NCI-H2227 treated with DMSO at 0.1 percent for 48 hours (cell line): Measurements from ENCODE around the gene CHD5.

Experiments
- DNase-seq: peaks from one replicate; lab custom pipeline; 2025; lab: John Stamatoyannopoulos, UW

The CHD5 gene

DNA sequence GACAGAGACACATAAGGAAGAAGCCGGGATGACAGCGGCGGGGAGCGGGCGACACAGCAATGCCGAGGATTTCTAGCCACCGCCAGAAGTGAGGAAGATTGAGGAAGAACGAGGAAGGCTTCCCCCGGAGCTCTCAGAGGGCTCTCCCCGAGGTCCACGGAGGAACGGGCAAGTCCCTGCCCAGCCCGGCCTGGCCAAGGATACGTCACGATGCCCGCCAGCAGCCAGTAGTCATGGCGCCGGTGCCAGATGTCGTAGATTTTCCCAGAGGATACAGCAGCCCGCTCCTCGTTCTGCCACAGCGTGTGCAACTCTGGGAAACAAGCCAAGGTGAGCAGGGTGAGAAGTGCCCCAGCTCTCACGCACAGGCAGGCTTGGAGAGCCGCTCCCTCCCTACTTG, 68.5 kb downstream of the CHD5 start:
- DNase-seq: no peak

DNA sequence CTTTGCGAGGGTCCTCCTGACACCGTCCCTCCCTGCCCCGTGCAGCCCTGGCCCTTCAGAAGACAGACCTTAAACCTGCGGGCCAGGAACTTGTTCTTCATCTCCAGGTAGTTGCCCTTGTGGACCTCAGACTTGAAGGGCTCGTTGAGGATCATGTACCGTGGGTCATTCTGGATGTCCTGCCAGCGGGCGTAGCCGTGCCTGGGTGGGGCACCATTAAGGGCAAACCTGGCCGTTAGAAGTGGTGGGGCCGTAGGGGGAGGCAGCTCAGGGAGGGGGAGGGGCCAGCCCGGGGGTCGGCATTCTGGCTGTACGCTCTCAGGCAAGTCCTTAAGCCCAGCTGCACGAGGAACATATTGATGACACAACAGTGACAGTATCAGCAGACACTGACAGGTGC, 69.8 kb downstream of the CHD5 start:
- DNase-seq: no peak

DNA sequence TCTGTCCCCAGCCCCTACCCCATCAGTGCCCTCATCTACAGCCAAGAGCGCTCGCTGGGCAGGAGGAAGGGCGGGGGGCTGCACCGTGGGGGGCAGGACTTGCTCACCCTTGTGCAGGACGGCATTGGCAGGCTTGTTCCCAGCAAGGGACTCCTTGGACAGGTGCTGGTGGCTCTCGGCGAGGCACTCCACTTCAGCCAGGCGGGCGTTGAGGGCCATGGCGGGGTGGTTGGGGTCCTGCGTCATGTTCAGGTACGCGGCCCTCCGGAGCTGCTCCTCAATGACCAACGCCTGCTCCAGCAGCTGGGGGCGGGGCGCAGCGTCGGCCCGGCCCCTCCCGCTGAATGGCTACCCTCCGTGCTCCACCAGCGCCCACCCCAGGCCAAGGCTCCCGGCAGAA, 70.4 kb downstream of the CHD5 start:
- DNase-seq: no peak

DNA sequence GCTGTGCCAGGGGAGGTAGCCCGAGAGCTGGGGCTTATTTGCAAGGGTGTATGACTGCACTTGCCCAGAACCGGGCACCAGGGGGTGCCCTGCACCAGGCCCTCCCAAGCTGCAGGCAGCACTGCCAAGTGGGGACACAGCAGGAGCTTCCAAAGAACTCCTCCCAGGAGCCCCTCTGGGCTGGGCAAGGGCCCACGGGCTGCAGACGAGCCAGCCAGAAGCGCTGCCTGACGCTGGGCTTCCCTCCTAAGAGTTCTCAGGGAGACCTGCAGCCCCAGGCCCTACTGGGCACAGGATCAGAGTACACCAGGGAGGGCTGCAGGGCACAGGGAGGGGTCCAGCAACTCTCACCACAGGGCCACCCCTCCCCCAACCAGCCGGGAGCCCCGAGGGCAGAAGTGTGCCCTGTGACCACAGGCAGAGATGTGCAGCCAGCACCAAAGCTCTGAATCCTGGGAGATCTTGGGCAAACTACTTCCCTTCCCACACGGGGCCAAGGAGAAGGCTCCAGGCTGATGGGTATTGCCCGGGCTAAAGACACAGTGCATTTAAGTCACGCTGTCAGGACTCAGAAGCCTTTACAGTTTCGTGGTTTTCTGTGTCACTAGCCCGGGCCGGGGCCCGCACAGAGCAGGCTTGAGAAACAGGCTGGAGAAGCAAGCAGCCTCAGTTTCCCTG, 71.0 kb downstream of the CHD5 start:
- no peak for DNase-seq

DNA sequence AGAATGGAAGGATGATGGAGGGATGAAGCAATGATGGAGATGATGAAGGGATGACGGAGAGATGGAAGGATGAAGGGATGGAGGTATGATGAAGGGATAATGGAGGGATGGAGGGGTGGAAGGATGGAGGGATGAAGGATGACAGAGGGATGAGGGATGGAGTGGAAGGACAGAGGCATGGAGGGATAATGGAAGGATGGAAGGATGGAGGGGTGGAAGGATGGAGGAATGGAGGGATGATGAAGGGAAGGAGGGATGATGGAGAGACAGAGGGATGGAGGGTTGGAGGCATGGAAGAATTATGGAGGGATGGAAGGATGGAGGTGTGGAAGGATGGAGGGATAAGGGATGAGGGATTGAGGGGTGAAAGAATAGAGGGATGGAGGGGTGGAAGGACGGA, 71.6 kb downstream of the CHD5 start:
- no peak for DNase-seq

DNA sequence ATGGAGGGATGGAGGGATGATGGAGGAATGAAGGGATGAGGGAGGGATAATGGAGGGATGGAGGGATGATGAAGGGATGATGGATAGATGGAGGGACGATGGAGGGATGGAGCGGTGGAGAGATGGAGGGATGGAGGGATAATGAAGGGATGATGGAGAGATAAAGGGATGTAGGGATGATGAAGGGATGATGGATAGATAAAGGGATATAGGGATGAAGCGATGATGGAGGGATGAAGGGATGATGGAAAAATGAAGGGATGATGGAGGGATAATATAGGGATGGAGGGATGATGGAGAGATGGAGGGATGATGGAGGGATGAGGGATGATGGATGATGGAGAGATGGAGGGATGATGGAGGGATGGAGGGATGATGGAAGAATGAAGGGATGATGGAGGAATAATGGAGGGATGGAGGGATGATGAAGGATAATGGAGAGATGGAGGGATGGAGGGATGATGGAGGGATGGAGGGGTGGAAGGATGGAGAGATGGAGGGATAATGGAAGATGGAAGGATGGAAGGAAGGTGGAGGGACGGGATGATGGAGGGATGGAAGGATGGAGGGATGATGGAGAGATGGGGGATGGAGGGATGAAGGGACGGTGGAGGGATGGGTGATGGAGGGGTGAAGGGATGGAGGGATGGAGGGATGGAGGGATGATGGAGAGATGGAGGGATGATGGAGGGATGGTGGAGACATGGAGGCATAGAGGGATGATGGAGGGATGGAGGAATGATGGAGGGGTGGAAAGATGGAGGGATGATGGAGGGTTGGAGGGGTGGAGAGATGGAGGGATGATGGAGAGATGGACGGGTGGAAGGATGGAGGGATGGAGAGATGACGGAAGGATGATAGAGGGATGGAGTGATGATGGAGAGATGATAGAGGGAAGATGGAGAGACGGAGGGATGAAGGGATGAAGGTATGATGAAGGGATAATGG, 72.4 kb downstream of the CHD5 start:
- no peak for DNase-seq

DNA sequence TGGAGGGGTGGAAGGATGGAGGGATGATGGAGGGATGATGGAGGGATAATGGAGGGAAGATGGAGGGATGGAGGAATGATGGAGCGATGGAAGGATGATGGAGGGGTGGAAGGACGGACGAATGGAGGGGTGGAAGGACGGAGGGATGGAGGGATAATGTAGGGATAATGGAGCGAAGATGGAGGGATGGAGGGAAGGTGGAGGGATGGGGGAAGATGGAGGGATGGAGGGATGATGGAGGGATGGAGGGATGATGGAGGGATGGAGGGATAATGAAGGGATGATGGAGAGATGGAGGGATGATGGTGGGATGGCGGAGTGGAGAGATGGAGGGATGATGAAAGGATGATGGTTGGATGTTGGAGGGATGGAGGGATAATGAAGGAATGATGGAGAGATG, 73.1 kb downstream of the CHD5 start:
- no peak for DNase-seq

DNA sequence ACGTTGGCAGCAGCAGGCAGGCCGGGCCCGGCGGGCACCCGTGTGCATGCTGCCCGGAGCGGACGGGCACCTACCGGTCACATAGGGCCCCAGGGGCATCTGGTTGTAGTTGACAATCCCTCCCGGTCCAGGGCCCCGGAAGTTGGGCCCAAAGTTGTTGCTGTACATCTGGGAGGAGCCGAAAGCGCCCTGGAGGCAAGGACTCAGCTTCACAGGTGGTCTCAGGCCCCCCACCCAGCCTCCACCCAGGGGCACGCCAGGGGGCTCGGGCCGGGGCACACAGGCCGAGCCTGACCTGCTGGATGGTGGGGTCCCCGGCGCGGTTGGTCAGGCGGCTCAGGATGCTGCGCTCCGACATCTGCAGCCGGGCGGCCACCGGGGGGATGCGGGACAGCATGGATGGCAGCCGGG, 73.8 kb downstream of the CHD5 start:
- no peak for DNase-seq

DNA sequence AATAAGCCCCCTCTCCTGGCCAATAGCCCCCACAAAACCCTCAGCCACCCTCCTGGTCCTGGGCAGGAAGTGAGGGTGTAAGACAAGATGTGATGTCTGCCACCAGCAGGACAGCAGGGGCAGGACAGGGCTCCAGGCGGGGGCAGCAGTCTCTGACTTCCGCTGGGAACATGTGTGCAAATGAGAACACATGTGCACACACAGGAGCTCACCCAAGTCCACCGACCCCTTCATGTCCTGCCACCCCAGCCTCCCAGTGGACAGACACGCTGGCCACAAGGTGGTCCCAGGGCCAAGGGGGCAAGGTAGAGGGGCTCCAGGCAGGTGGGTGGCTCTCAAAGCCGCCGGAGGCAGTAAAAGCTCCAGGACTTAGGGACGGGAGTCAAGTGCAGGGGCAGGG, 74.4 kb downstream of the CHD5 start:
- DNase-seq: no peak

DNA sequence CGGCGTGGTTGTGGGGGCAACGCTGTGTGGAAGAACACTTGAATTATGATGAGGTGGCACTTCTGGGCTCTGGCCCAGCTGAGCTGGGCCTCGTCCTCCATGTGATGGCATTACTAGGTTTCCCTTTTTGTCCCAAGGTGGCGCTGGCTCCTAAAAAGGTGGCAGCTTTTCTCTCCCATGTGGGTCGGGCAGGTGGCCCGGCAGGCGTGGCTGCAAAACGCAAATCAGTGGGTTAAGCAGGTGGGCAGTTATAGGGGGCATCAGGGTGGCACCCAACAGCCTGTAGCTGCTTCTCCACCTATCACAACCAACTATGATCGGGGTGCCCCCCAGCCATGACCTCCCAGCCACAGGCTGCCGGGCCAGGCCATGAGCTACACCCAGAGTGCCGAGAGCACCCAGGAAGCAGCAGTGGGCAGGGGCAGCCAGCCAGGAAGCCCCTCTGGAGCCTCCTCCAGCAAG, 74.9 kb downstream of the CHD5 start:
- no peak for DNase-seq

DNA sequence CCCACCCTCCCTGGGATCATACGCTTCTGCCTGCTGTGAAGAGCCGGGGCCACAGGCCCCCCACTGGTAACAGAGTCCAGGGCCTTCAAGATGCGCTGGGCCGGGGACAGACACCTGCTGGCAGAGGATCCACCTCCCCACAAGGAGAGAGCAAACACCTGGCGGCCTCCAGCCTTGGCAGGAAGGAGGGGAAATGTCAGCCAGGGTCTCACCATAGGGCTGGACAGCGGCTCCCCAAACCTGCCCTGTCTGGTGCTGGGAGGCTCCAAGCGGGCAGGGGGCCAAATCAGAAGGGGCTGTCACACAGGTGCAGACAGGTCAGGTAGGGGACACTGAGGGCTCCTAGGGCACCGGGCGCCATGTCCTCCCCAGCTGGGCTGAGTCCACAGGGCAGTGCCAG, 75.5 kb downstream of the CHD5 start:
- DNase-seq: no peak

DNA sequence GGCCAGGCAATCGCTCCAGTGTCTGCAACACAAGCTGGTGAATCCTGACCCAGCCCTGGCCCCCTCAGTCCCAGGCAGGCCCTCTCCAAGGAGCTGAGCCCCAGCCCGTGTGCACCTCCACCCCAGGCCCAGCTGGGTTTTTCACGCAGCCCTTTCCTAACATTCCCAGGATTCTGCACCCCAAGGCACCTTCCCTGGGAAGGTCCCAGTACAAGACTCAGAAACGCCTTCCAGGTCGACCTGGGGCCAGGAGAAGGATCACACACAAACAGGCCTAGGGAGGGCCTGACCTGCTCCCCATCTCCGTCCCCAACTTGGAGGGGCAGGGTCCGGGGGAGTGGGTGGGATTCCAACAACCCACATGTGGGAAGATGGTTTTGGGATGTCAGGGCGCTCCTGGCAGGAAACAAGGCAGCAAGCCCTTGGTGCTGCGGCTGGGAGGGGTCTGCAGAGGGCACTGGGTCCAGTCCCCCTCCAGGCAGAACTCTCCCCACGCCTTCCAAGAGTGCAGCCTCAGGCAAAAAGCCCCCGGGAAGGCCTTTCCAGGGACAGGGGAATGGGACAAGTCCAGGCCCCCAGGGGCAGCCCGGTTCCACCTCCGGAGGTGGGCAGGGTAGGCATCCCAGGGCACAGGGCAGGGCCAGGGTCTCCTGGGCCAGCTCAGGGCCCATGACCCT, 76.1 kb downstream of the CHD5 start:
- no peak for DNase-seq

DNA sequence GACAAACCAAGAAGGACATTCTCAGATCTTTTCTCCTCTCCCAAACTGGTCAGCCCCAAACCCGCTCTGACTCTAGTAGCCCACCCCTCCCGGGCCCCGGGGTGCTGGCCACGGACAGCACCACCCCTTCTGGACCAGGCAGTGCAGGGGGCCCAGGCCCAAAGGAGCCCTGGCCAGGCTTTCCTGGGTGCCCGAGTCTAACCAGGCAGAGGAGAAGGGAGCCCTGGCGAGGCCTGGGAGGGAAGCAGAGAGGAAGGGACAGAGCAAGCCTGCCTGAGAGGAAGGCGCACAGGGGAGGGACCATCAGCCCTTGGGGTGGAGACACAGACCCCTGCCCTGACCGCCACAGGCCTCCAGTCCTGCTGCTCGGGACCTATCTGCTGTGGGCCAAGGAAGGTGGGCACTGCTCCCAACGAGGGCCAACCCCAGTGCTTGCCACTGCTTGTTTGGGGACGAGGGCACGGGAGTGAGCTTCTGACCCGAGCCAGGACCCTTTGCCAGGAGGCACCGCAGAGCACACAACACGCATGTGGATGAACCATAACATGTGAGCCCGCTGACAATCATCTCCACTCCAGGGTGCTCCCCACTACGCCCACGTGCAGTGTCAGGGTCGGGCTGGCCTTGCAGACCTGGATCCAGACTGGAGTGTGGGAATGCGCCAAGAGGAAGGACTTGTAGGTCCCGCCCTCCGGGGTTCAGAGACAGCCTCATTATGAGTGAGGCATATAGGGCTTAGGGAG, 76.8 kb downstream of the CHD5 start:
- DNase-seq: no peak

DNA sequence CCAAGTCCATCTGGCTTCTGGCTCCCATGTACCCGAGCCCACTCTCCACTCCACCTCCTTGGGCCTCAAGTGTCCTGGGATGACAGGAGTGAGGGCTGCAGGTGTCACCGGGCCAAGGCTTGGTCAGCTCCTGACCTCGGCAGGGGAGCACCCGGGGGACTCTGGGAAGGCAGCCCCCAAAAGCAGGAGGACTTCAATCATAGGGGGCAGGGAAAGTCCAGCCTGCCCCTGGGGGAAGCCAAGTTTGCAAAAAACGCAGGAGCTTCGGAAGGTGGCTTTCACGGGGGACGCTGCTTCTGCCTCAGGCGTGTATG, 77.6 kb downstream of the CHD5 start:
- DNase-seq: no peak

DNA sequence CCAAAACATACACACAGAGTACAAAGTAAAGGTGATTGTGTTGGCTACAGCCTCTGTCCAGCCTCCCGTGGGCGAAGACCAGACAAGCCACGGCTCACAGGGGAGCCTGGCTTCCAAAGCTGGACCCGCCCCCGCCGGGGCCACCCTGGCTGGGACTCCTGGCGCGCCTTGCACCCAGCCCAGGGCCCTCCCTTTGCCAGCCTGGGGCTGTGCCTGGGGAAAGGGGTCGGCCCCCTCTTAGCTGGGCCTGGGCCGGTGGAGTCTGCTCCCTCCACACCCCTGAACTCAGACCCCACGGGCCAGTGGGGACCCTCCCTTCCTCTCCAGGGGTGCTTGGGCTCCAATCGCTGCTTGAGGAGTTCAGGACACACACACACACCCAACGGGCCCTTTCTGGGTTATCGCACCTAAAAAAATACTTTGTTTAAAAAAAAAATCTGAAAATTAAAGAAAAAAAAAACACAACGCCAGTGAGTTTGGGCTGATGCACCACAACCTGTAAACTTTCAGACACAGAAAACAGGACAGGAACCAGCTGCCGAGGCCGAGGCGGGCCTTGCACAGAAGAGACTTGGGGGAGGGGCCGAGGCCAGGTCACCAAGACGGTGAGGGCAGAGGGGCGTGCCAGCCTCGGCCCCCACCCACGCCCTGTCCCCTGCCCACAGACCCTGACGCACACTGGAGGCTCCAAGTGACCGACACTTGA, 78.1 kb downstream of the CHD5 start:
- DNase-seq: no peak

DNA sequence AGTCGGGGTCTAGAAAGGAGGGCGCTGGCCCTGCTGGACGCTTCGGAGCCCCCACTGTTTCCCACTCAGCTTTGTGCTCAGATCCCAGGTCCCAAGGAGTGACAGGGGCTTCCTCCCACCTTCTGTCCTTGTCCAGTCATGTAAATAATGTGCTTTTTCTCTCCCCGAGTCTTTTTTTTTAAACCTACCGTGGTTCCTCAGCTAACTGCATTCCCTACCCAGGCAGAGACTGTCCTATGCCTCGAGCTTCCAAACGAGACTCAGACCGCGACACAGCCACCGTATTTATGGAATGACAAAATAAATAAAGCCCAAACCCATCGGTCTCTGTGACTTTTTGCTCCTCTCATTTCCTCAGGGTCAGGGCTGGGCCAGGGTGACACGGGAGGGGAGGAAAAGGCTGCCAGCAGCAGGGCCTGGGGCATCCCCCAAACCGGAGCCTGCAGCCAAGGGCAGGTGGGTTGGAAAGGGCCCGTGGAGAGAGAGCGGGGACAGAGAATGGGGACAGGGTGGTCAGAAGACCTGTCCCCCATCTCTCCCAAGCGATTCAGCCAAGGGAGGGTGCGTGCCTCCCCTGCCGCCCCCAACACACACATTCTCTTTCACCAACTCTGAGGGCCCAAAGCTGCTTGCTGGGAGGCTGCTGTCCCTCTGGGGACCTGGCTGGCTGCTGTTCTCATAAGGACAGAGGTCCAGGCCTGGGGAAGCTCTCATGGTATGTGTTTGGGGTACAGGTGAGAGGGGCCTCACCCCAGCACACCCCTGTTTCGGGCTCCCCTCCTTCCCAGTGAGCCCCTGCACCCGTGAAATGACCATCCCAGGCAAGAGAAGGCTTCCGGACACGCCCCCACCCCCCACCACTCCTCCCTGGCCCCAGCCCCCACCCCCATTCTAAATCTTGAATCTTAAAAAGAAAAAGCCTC, 79.0 kb downstream of the CHD5 start:
- DNase-seq: no peak

DNA sequence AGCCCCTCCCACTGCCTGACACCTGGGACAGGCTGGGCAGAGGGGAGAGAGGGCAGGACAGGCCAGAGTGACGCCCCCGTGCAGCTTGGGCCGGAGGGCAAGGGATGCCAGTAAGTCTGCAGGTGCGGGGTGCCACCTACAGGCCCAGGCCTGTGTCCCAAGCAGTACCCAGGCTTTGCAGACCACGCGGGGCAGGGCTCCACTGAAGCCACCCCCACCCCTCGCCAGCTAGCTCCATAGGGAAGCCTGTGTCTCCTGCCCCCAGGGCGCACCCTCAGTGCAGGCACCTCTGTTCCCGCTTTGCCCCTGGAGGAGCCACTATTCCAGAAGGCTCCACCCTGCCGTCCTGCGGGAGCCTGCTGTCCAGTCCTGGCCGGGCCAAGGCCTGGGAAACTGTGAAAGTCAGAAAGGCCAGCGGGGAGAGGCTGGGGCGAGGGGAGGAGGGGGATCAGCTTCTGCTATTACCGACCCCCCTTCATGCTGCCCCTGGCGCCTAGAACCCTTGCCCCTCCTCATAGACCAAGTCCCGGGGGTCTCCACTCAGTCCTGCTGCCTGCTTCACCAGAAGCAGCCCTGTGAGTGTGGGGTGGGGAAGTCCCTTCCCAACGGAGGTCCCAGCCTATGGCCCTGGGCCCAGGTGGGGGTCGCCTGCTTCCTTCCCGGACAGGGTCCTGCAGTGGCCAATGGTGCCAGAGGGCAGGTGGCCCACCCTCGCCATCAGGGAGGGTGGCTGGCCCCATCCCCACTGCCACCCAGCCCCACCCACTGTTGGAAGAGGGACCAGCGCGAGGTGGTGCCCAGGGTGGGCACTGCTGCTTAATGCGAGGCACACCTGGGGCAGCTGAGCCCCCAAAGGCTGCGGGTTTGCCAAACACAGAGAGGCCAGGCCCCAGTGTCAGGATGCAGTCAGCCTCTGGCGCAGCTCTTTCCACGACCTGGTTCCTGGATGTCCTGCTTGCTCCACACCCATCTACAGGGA, 80.0 kb downstream of the CHD5 start:
- no peak for DNase-seq

DNA sequence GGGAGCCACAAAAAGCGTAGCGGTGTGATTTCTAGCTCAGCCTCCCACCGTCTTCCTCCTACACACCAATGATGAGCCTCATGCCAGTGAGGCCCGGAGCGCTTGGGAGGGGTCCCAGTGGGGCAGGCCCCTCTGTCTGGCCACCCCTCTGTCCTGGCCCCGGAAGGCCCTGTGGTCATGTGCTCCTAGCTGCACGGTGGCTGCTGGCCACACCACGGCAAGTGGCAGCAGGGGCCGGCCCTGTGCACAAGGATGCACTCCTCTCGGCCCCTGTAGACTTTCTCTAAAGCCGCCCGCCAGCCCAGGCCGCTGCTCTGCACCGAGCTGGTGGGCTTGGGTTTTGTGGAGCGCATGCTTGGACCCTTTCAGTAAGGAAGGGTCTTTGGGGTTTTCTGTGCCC, 80.8 kb downstream of the CHD5 start:
- DNase-seq: no peak
